DMS79 (cell line): ENCODE data around the gene MYO18A.
"Not testable (repeated sequence)": the region's sequence is repeated elsewhere in the genome, so short reads cannot be mapped to it uniquely, and the experiment has no call there.

Source experiments
- DNase-seq: peaks from one replicate; lab custom pipeline; 2025; lab: John Stamatoyannopoulos, UW

The MYO18A gene, protein sequence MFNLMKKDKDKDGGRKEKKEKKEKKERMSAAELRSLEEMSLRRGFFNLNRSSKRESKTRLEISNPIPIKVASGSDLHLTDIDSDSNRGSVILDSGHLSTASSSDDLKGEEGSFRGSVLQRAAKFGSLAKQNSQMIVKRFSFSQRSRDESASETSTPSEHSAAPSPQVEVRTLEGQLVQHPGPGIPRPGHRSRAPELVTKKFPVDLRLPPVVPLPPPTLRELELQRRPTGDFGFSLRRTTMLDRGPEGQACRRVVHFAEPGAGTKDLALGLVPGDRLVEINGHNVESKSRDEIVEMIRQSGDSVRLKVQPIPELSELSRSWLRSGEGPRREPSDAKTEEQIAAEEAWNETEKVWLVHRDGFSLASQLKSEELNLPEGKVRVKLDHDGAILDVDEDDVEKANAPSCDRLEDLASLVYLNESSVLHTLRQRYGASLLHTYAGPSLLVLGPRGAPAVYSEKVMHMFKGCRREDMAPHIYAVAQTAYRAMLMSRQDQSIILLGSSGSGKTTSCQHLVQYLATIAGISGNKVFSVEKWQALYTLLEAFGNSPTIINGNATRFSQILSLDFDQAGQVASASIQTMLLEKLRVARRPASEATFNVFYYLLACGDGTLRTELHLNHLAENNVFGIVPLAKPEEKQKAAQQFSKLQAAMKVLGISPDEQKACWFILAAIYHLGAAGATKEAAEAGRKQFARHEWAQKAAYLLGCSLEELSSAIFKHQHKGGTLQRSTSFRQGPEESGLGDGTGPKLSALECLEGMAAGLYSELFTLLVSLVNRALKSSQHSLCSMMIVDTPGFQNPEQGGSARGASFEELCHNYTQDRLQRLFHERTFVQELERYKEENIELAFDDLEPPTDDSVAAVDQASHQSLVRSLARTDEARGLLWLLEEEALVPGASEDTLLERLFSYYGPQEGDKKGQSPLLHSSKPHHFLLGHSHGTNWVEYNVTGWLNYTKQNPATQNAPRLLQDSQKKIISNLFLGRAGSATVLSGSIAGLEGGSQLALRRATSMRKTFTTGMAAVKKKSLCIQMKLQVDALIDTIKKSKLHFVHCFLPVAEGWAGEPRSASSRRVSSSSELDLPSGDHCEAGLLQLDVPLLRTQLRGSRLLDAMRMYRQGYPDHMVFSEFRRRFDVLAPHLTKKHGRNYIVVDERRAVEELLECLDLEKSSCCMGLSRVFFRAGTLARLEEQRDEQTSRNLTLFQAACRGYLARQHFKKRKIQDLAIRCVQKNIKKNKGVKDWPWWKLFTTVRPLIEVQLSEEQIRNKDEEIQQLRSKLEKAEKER (N-terminal part only)

DNA sequence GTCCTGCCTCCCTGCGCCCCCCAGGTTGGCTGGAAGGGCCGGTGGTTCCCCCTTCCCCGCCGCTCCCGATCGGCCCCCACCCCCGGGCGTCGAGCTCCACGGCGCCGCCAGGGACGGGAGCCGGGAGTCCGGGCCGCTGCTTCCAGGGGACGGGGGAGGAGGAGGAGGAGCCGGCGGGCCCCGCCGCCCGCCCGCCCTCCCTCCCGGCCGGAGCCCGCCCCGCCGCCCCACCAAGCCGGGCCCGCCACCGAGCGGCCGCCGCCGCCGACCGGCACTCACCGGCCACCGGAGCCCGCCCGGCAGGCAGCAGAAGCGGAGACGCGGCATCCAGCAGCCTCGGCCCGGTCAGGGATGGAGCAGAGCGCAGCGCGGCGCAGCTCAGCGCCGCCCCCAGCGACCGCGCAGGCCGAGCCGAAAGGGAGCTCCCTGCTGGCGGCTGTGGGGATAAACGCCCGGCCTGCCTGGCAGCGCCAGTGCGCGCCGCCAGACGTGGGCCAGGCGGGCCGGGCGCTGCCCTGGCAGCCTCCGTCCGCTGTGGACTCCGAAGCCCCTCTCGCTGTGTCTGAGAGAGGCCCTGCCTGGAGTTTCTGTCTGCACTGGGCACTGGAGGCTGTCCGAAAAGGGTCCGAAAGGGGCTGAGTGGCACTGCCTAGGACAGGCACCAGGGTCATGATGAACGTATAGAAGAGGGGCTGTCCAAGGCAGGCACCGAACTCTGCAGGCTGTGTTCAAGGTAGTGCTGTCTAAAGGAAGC, at the start of gene MYO18A:
MYO18A (minus strand) TSS at position 365 of the 754 bp plus-strand sequence. CDS start 13,458 bp downstream, outside the sequence.
- DNase-seq, result peak; percentile 33

DNA sequence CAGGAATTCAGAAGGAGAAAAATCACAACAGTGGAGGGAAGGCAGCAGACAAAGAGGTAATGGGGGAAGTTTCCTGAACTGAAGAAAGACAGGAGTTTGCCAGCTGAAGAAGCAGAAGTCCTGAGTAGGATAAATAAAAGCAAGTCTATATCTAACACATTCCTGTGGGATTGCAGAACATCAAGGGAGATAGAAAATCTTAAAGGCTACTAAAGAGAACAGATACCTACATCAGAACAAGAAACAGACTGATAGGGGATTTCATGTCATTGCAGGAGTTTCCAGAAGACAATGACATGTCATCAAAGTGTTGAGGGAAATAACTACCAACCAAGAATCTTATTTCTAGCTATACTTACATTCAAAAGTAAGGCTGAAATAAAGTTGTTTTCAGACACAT, 45.2 kb upstream of the MYO18A start:
- no peak for DNase-seq

GRCh38 chr17:29221338-29221737, 41.1 kb upstream of the MYO18A start:
- not testable (repeated sequence) for DNase-seq

GRCh38 chr17:29219378-29220047, 39.3 kb upstream of the MYO18A start:
- DNase-seq, result peak; percentile 30

- DNase-seq, result no peak
Observed at GRCh38 chr17:29216856-29217255, 36.7 kb upstream of the MYO18A start.

DNA sequence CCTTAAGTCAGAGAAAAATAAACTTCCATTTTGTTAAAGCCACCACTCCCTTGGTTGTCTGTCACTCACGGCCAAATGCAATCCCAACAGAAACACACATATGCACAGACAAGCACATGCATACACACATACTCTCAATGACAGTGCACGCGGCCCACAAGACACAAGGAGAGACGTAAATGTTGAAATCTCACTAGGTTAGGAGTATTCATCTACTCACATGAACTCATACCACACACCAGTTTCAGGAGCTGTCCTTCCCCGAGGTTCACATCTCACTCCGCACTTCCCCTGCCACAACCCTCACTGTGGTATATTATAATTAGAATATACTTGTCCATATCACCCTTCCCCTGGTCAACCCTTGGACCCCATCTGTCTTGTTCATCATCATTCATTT, 36.0 kb upstream of the MYO18A start:
- DNase-seq, result no peak

GRCh38 chr17:29215717-29216116, 35.5 kb upstream of the MYO18A start:
- no peak for DNase-seq

DNA sequence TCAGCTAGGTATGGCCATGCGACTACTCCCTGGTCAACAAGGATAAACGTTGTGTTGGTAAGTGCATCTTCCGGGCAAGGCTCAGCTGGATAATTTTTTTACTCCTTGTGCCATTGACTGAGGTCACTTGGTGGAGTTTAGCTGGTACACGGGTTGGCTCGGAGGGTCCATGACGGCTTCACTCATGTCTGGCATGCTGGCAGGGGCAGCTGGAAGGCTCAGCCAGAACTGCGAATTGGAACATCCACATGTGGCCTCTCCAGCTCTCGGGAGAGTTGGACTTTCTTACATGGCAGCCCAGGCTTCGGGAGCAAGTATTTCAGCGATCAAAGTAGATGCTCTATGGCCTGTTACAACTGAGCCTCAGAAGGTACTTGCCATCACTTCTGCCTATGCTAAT, 35.0 kb upstream of the MYO18A start:
- no peak for DNase-seq

DNA sequence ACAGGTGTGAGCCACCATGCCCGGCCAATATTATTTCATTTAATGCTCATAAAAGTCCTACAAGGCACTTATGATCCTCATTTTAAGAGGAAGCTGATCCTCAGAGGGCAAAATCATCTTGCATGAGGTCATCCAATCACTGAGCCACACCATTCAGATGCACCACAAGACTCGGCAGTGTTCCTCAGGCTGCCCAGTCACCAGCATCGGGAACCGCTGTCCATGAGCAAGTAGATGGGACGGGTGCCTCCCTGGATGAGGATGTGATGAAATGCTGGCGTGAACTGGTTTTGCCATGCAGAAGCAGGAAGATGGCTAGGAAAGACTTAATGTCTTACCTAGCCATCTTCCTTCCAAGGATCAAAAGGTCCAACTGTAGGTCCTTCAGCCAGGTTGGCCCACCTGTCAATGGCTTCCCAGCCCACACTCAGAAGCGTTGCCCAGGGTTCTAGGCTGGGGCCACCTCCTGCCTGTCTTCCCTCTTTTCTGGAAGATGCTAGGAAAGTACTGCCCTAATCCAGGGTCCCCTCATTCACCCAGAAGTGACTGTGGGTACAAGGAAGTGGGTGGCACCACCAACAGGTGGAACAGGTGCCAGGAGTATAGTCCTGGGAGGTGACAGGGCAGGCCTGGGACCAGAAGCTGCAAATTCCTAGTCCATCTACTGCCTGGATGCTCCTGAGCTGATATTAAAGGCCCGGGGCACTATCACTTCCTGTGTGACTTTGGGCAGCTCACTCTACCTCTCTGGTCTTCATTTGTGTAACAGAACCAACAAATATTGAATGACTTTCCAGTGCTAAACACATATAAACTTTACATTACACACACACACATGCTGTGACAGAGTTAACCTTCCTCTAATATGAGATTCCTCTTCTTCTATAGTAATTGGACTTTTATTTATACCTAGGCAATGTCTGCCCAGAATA, 34.3 kb upstream of the MYO18A start:
- DNase-seq, result no peak

- DNase-seq, result no peak
Observed at GRCh38 chr17:29212681-29213121, 32.5 kb upstream of the MYO18A start.

GRCh38 chr17:29212094-29212631, 32.0 kb upstream of the MYO18A start:
- no peak for DNase-seq

- no peak for DNase-seq
Observed at GRCh38 chr17:29210879-29211278, 30.7 kb upstream of the MYO18A start.

GRCh38 chr17:29209073-29209472, 28.9 kb upstream of the MYO18A start:
- DNase-seq, result no peak

DNA sequence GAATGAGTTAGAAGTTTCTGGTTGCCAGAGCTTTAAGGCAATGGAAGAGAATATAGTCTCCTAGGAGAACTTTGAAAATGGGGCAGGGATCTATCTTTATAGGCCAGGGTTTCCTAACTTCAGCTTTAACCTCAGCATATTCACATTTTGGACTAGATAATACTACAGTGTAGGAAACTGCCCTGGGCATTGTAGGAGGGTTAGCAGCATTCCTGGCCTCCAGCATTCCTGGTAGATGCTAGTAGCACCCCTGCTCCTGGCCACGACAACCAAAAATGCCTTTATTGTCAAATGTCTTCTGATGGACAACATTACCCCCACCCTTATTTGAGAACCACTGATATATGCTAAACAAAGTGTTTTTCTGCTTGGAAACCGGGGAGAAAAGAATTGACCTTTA, 27.8 kb upstream of the MYO18A start:
- no peak for DNase-seq

GRCh38 chr17:29205047-29205446, 24.8 kb upstream of the MYO18A start:
- no peak for DNase-seq

GRCh38 chr17:29204068-29204804, 24.0 kb upstream of the MYO18A start:
- DNase-seq, result not testable (repeated sequence)

GRCh38 chr17:29197516-29198272, 17.5 kb upstream of the MYO18A start:
- no peak for DNase-seq
